Subcutaneous abdominal adipose tissue (tissue), 5 donors: Measurements from ENCODE around the gene PLEKHG7.
"Not testable (repeated sequence)": the region's sequence is repeated elsewhere in the genome, so short reads cannot be mapped to it uniquely, and the experiment has no call there.

ENCODE experiments used
- H3K27ac ChIP-seq: one replicate; pipeline ENCODE4 v1.7.0; 2013; ENCODE audit warnings: low read depth, mild to moderate bottlenecking, inconsistent platforms, low read length, moderate library complexity
- H3K27me3 ChIP-seq, 5 donors: one replicate each; pipeline ENCODE4 v1.7.0; 2013; ENCODE audit warnings: low read length in 5 of 5, inconsistent platforms in 1 of 5; ENCODE audit not compliant: control insufficient read depth in 5 of 5, insufficient read depth in 4 of 5
- H3K36me3 ChIP-seq, 5 donors: one replicate each; pipeline ENCODE4 v1.7.0; 2013; ENCODE audit warnings: low read length in 5 of 5; ENCODE audit not compliant: control insufficient read depth in 5 of 5, insufficient read depth in 5 of 5
- H3K4me1 ChIP-seq, 5 donors: one replicate each; pipeline ENCODE4 v1.7.0; 2013; ENCODE audit warnings: low read length in 5 of 5, mild to moderate bottlenecking in 3 of 5, moderate library complexity in 1 of 5; ENCODE audit not compliant: control insufficient read depth in 5 of 5, insufficient read depth in 5 of 5
- H3K4me3 ChIP-seq, 5 donors: one replicate each; pipeline ENCODE4 v1.7.0; 2013; ENCODE audit warnings: low read length in 5 of 5, low read depth in 1 of 5
- H3K9ac ChIP-seq, 5 donors: one replicate each; pipeline ENCODE4 v1.7.0; 2013; ENCODE audit warnings: low read length in 5 of 5, mild to moderate bottlenecking in 4 of 5, moderate library complexity in 3 of 5
- H3K9me3 ChIP-seq, 5 donors: one replicate each; pipeline ENCODE4 v1.7.0; 2013; ENCODE audit warnings: low read length in 5 of 5; ENCODE audit not compliant: control insufficient read depth in 5 of 5
- donor health status: healthy.
- donor health status: healthy.
- donor health status: healthy.
- donor health status: healthy.
- donor health status: healthy.

The PLEKHG7 gene

GRCh38 chr12:92702754-92703679 lies at the start of gene PLEKHG7:
Gene PLEKHG7 (plus strand): TSS chr12:92702989. CDS start chr12:92706632, 3,643 bp downstream.
- Histone ChIP-seq H3K27ac (no peak within 1 kb of the TSS), H3K4me3 (no peak within 1 kb of the TSS), H3K36me3 (no peaks in the 10 kb centered on the region), H3K9ac (no peak within 1 kb of the TSS), H3K4me1 (peaks cover 0 to 12% (median 7%) of the 10 kb centered on the region in 5 donors), H3K9me3 (no peaks in the 10 kb centered on the region), H3K27me3 (no peaks in the 10 kb centered on the region)

- not testable (repeated sequence) for H3K27me3 ChIP-seq, H3K9ac ChIP-seq, H3K9me3 ChIP-seq, H3K36me3 ChIP-seq
- peak overlapping the region in 1 of 5 donors; percentile 8 for H3K4me3 ChIP-seq
- peaks cover 4 to 31% (median 16%) of the 10 kb centered on the region in 5 donors for H3K4me1 ChIP-seq
- H3K27ac ChIP-seq = peak overlapping the region; percentile 82
Observed at GRCh38 chr12:92654256-92654655, 48.5 kb upstream of the PLEKHG7 start.

- H3K4me1 ChIP-seq = peaks cover 2 to 25% (median 10%) of the 10 kb centered on the region in 5 donors
Observed at GRCh38 chr12:92654929-92655328, 47.9 kb upstream of the PLEKHG7 start.

GRCh38 chr12:92656911-92657310 lies 45.9 kb upstream of the PLEKHG7 start:
- no peak overlapping the region for H3K27ac ChIP-seq
- no peaks in the 10 kb centered on the region for H3K9me3 ChIP-seq
- H3K9ac ChIP-seq = no peak overlapping the region
- no peaks in the 10 kb centered on the region for H3K36me3 ChIP-seq
- H3K4me1 ChIP-seq = peaks cover 2 to 19% (median 10%) of the 10 kb centered on the region in 5 donors
- H3K4me3 ChIP-seq = no peak overlapping the region
- H3K27me3 ChIP-seq = no peaks in the 10 kb centered on the region

More at GRCh38 chr12:92654929-92655328, 47.9 kb upstream of the PLEKHG7 start:
- H3K4me3 ChIP-seq = no peak overlapping the region
- peak overlapping the region; percentile 82 for H3K27ac ChIP-seq
- no peaks in the 10 kb centered on the region for H3K9me3 ChIP-seq
- H3K27me3 ChIP-seq = no peaks in the 10 kb centered on the region
- H3K36me3 ChIP-seq = no peaks in the 10 kb centered on the region
- H3K9ac ChIP-seq = peak overlapping the region in 1 of 5 donors; percentile 10

GRCh38 chr12:92657770-92658169 lies 45.0 kb upstream of the PLEKHG7 start:
- Histone ChIP-seq H3K36me3 (no peaks in the 10 kb centered on the region), H3K9ac (no peak overlapping the region), H3K9me3 (no peaks in the 10 kb centered on the region), H3K27ac (no peak overlapping the region), H3K4me1 (peaks cover 2 to 19% (median 10%) of the 10 kb centered on the region in 5 donors), H3K27me3 (no peaks in the 10 kb centered on the region), H3K4me3 (no peak overlapping the region)

- H3K27me3 ChIP-seq = no peaks in the 10 kb centered on the region
Observed at GRCh38 chr12:92658611-92659010, 44.2 kb upstream of the PLEKHG7 start.

GRCh38 chr12:92661269-92661668 lies 41.5 kb upstream of the PLEKHG7 start:
- Histone ChIP-seq H3K9ac (no peak overlapping the region), H3K27ac (no peak overlapping the region), H3K27me3 (no peaks in the 10 kb centered on the region), H3K36me3 (no peaks in the 10 kb centered on the region), H3K9me3 (no peaks in the 10 kb centered on the region), H3K4me3 (no peak overlapping the region), H3K4me1 (no peaks in the 10 kb centered on the region)

More at GRCh38 chr12:92658611-92659010, 44.2 kb upstream of the PLEKHG7 start:
- Histone ChIP-seq H3K27ac (no peak overlapping the region), H3K4me3 (no peak overlapping the region), H3K9me3 (no peaks in the 10 kb centered on the region), H3K4me1 (peaks cover 2 to 19% (median 10%) of the 10 kb centered on the region in 5 donors), H3K9ac (no peak overlapping the region), H3K36me3 (no peaks in the 10 kb centered on the region)

GRCh38 chr12:92665496-92665895 lies 37.3 kb upstream of the PLEKHG7 start:
- Histone ChIP-seq H3K9ac (no peak overlapping the region), H3K4me3 (no peak overlapping the region), H3K27ac (no peak overlapping the region), H3K36me3 (no peaks in the 10 kb centered on the region), H3K9me3 (no peaks in the 10 kb centered on the region), H3K27me3 (no peaks in the 10 kb centered on the region), H3K4me1 (peaks cover 2 to 19% (median 12%) of the 10 kb centered on the region in 5 donors)

- Histone ChIP-seq H3K4me3 (no peak overlapping the region), H3K27ac (no peak overlapping the region), H3K27me3 (no peaks in the 10 kb centered on the region), H3K9me3 (no peaks in the 10 kb centered on the region), H3K9ac (no peak overlapping the region), H3K36me3 (no peaks in the 10 kb centered on the region), H3K4me1 (peaks cover 2 to 22% (median 12%) of the 10 kb centered on the region in 5 donors)
Observed at GRCh38 chr12:92668739-92669138, 34.0 kb upstream of the PLEKHG7 start.

- not testable (repeated sequence) for H3K27ac ChIP-seq, H3K36me3 ChIP-seq, H3K4me3 ChIP-seq, H3K9ac ChIP-seq, H3K9me3 ChIP-seq, H3K27me3 ChIP-seq
- peaks cover 2 to 22% (median 12%) of the 10 kb centered on the region in 5 donors for H3K4me1 ChIP-seq
Observed at GRCh38 chr12:92671524-92671923, 31.3 kb upstream of the PLEKHG7 start.
